ENCODE data around the gene EPB41L1.

Gene EPB41L1

DNA sequence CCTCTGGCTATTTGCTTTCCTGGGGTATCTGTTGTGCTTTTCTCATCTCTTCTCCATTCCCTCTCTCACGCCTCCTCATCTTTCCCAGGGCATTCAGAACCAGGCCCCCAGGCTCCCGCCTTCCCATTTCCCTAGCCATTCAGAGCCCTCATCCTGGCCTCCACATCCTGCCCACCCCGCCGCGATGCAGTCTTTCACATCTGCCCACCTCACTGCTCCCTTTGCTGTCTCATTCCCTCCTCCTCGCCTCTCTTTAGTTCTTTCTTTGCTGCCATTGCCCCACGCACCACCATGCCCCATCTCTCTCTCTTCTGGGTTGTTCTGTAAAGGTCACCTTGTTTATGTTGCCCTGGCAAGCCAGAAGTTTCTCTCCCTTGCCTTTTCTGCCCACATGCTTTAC is 71.1 kb downstream of the EPB41L1 start:
- DNase-seq (ENCODE audit: low read depth), result no peak

DNA sequence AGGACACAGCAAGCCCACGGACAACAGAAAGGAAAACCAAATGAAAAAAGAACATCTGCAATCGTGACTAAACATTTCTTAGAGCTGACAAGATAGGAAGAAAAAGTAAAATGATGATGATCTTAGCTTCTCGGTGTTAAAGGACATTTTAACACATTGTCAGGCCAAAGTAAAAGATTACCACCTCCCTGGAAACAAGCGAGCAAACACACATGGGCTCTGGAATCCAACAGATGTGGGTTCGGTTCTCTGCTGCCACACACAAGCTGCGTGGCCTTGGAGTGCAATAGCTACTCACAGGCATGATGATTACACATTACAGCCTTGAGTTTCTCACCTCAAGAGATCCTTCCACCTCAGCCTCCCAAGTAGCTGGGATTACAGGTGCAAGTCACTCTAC is 74.2 kb downstream of the EPB41L1 start:
- no peak for DNase-seq (ENCODE audit: low read depth)

DNA sequence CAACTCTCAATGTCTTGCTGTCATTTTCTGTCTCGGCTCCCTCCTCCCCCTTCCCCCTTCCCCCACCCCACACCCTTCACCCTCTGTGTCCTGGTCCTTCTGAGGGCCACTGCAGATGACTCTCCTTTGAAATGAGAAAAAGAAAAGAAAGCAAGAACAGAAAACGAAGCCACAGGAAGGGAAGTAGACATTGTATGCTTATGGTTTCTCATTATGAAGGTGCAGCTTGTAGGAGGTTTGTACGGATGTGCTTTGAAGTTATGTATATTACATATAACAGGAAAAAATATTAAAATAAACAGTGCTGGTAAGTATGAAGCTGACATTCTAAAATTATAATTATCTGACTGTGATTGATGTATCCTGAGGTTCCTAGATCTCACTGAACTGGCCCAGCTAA is 75.5 kb downstream of the EPB41L1 start:
- no peak for DNase-seq (ENCODE audit: low read depth)

DNA sequence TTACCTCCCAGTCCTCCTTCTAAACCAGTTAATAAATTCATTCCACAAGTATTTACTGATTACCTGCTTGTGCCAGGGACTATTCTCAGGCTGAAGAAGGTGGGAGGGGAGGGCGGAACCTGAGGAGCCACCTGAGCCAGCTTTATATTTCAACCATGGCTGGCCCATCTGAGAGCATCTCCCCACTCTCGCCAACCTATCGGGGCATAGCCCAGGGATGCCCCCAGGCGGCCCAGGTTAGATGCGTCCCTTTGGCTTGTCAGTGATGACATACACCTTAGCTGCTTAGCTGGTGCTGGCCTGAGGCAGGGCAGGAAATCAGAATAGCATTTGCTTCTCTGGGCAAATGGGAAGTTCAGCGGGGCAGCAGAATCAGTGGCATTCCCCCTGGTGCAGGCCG is 76.8 kb downstream of the EPB41L1 start:
- DNase-seq (ENCODE audit: low read depth), result no peak

DNA sequence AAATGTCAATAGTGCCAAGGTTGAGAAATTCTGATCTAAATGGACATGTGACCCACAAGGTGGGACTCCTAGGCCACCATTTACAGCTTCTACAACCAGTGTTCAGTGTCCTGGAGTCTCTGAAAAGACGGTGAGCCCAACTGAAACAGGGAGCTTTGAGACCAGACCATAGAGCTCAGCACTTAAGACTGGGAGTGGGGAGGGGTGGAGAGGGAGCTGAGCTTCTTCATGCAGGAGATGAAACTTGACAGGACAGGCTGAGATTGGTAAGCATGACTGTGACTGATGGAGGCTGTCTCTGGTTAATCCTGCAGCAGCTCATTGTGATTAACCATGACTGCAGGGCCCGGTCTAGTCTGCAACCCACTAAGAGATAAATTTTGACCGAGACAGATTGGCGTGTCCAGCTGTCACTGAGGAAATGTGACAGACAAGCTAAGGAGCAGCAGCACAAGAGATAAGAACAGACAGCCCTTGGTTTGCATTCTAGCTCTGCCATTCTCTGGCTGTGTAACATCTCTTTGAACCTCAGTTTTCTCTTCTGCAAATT is 80.3 kb downstream of the EPB41L1 start:
- DNase-seq (ENCODE audit: low read depth), result no peak

GRCh38 chr20:36235892-36236785 is 81.6 kb downstream of the EPB41L1 start, which contains the start of gene AAR2:
AAR2 (plus strand) TSS chr20:36236478; CDS start chr20:36239869, 3,391 bp downstream.
- peak; percentile 61 for DNase-seq (ENCODE audit: low read depth)

DNA sequence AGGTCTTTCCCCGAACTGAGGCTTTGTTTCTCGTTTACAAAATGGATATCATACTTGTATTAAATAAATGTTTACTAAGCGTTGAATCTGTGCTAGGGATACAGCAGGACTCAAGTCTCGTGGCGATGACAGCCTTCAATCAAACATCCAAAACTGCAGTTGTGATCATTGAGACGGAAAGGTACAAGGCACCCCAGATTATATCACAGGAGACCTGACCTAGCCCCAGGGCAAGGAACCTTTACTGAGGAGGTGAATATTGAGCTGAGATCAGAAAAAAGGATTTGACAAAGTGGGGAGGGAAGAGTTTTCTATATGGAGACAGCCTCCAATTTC is 82.2 kb downstream of the EPB41L1 start:
- DNase-seq (ENCODE audit: low read depth), result no peak

- no peak for DNase-seq (ENCODE audit: low read depth)
Measured at GRCh38 chr20:36237477-36237876, 82.9 kb downstream of the EPB41L1 start.

DNA sequence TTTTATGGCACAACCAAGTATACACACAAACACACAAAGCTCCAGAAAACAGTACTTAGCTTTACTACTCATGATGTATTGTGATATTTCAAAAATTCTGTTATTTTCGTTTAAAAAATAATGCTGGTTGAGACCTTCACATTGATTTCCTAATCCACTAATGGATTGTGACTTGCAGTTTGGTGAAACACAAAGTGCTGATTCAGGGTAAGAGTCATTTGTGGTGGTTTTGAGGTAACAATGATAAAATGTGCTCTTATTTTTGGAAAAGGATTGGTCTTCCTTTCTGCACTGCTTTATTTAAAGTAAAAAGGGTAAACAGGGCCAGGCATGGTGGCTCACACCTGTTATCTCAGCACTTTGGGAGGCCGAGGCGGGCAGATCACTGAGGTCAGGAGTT is 83.6 kb downstream of the EPB41L1 start:
- DNase-seq (ENCODE audit: low read depth), result no peak

DNA sequence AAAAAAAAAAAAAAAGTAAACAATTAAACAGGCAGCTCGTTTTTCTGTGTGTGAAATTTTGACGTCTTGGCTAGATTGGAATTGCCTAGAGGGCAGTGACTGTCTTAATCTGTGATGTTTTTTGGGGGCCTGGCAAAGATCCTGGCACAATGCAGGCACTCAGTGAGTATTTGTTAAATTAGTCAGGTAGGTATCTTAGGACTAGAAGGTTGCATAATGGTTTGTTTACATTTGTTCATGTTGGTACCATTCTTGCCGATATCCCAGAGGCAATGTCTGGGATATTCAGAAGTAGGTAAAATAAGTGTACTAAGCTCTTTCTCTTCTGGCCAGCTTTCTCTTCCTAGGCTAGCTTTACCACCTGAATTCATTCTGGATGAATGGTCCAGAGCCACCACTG is 84.2 kb downstream of the EPB41L1 start:
- DNase-seq (ENCODE audit: low read depth), result no peak

GRCh38 chr20:36240076-36240475 is 85.5 kb downstream of the EPB41L1 start:
- no peak for DNase-seq (ENCODE audit: low read depth)

- DNase-seq (ENCODE audit: low read depth), result no peak
Measured at GRCh38 chr20:36241678-36242077, 87.1 kb downstream of the EPB41L1 start.

- no peak for DNase-seq (ENCODE audit: low read depth)
Measured at GRCh38 chr20:36243726-36244125, 89.2 kb downstream of the EPB41L1 start.

- DNase-seq (ENCODE audit: low read depth), result no peak
Measured at GRCh38 chr20:36246401-36246800, 91.9 kb downstream of the EPB41L1 start.

- no peak for DNase-seq (ENCODE audit: low read depth)
Measured at GRCh38 chr20:36248836-36249235, 94.3 kb downstream of the EPB41L1 start.

DNA sequence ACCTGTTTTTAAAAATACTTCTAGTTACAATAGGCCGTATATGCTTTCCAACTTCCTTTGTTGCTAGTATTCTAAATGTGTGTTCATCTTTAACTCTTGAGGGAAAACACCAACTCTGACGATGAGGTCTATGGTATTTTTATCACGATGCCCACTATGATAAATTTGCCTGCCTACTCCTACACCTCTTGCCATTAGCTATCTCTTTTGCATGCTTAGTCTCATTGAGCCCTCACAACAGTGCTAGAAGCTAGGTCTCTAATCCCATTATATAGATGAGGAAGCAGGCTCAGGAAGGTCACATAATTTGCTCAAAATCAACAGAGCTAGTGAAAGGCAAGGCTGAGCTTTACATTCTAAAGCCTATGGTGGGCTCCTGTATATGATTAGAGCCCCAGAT is 94.9 kb downstream of the EPB41L1 start:
- no peak for DNase-seq (ENCODE audit: low read depth)

DNA sequence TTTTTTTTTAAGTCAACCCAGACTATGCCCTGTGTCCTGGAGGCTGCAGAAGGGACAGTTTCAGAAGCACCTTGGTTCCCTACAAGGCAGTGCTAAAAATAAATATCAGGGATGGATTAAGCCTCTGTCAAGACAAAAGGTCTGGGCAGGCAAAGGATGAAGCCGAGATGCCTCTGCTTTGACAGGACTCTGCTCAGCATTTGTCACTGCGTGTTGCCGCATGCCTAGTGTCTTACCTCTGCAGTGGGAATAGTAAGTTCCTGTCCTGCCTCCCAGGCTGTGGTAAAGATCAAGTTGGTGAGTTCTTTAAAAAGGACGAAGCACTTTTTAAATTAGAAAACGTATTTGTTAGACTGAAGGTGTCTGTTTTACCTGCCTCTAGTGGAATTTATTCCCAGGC is 96.9 kb downstream of the EPB41L1 start:
- DNase-seq (ENCODE audit: low read depth), result no peak

DNA sequence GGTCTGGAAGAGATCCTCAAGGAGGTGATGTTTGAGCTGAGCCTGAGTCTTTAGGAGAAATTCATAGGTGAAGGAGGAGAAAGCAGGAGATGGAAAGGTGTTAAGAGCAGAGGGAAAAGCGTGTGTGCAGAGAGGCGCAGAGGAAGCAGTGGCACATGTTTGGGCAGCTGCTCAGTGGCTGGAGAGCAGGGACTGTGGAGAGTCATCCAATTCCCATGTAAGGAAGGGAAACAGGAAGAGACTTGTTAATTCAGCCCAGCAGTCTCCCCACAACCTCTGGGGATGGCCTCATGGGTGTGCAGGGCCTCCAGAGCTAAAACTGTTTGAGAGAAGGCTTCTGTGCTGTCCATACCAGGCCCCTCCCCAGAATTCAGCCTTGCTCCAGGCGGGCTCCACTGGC is 98.0 kb downstream of the EPB41L1 start:
- no peak for DNase-seq (ENCODE audit: low read depth)

GRCh38 chr20:36253036-36253435 is 98.5 kb downstream of the EPB41L1 start:
- no peak for DNase-seq (ENCODE audit: low read depth)

GRCh38 chr20:36254076-36254475 is 99.5 kb downstream of the EPB41L1 start:
- no peak for DNase-seq (ENCODE audit: low read depth)

DNA sequence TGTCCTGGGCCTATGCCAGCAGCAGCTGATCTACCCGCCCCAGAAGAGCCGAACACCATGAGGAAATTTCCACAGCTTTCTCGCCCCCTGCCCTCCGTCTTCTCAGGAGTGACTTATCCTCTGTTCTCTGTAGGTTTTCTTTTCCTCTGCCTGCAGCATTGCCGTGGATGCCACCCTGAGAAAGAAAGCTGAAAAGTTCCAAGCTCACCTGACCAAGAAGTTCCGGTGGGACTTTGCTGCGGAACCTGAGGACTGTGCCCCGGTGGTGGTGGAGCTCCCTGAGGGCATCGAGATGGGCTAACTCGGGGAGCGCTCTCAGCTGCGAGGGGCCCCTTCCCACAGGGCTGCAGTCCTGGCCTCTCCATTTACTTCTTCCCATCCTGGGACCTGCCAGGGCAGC is 100.9 kb downstream of the EPB41L1 start:
- DNase-seq (ENCODE audit: low read depth), result no peak

- no peak for DNase-seq (ENCODE audit: low read depth)
Measured at GRCh38 chr20:36259177-36260061, 104.9 kb downstream of the EPB41L1 start.

DNA sequence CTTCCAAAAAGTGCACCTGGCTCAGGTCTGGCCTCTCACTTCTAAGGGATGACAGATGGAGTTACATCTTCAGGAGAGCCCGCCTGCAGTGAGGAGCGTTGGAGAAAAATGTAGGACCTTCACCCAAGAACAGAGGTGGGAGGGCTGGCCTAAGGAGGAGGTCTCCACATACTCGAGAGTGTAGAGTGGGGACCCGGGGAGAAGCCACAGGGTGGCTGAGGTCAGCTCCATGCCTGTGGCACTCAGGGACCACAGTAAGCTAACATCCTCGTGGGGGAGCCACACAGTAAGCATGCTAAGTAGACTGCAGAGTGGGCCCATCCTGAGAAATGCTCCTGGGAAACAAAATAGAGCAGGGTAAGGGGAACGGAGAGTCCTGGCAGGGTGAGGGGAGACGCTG is 105.8 kb downstream of the EPB41L1 start:
- DNase-seq (ENCODE audit: low read depth), result no peak

Data from stimulated activated CD8-positive, alpha-beta memory T cell treated with anti-CD3 and anti-CD28 coated beads, Interleukin-15, amount 100 ng/mL, for 1 hour (primary cell).